Heart right ventricle (tissue), 16 donors: ENCODE results near the gene SERPIND1. TPM values are rescaled to one million over a fixed set of nuclear protein-coding genes. Genes with fewer than 3 reads are reported as not detected.
"Not testable (repeated sequence)": the region's sequence is repeated elsewhere in the genome, so short reads cannot be mapped to it uniquely, and the experiment has no call there.

Experiments
- ATAC-seq, 8 donors: fragments of 200-7000 bp; cut with Tn5 transposase; one replicate each; pipeline ENCODE4 v1.9.1; 2020; ENCODE audit warnings: mild to moderate bottlenecking in 8 of 8, moderate library complexity in 8 of 8, moderate number of reproducible peaks in 1 of 8
- DNase-seq, 2 donors: peaks; one replicate each; pipeline ENCODE4 v3.0.0-alpha.2; 2020
- H3K27ac ChIP-seq, 10 donors: fragments of 200-600 bp; sonication (generic) in 2 of 10; one replicate each; pipeline versions ENCODE4 v1.5.0 to v1.8.0; 2020 to 2022; ENCODE audit warnings: mild to moderate bottlenecking in 3 of 10
- H3K27me3 ChIP-seq, 7 donors: fragments of 200-600 bp; one replicate each; pipeline ENCODE4 v1.8.0; 2021 to 2022; ENCODE audit warnings: mild to moderate bottlenecking in 2 of 7
- H3K36me3 ChIP-seq, 9 donors: fragments of 200-600 bp; sonication (generic) in 1 of 9; one replicate each; pipeline versions ENCODE4 v1.5.0 to v1.8.0; 2020 to 2022; ENCODE audit warnings: mild to moderate bottlenecking in 2 of 9
- H3K4me1 ChIP-seq, 9 donors: fragments of 200-600 bp; sonication (generic) in 1 of 9; one replicate each; pipeline versions ENCODE4 v1.5.0 to v1.8.0; 2020 to 2022; ENCODE audit warnings: mild to moderate bottlenecking in 4 of 9
- H3K4me3 ChIP-seq, 10 donors: fragments of 200-600 bp; sonication (generic) in 2 of 10; one replicate each; pipeline versions ENCODE4 v1.5.0 to v1.8.0; 2020 to 2022; ENCODE audit warnings: mild to moderate bottlenecking in 7 of 10, moderate library complexity in 2 of 10
- H3K9me3 ChIP-seq, 11 donors: fragments of 200-600 bp in 10 of 11; sonication (generic) in 2 of 11; one replicate each; pipeline versions ENCODE4 v1.5.0 to v1.8.0; 2013 to 2022; ENCODE audit warnings: mild to moderate bottlenecking in 2 of 11, control low read depth in 1 of 11, moderate library complexity in 1 of 11
- CTCF ChIP-seq, 9 donors: fragments of 200-600 bp; sonication (generic) in 2 of 9; IDR thresholded peaks; one replicate each; pipeline versions ENCODE4 v1.5.0 to v1.8.0; 2021 to 2022; ENCODE audit warnings: antibody characterized with exemption in 9 of 9, mild to moderate bottlenecking in 5 of 9, moderate library complexity in 1 of 9
- WGBS, 2 donors: extraction: QIAGEN DNeasy Blood & Tissue Kit; methylation state at CpG; one replicate each; pipeline ENCODE4 v1.1.7; 2013; ENCODE audit warnings: inconsistent platforms in 1 of 2; 5-methylcytosine and 5-hydroxymethylcytosine counted together
- intact Hi-C, 10 donors: fragments of 100-400 bp; cut with DNase I; formaldehyde crosslinking; loops; one replicate each; pipeline versions ENCODE4 v1.11.1 to v1.14.2; 2022
- polyA plus RNA-seq, 2 donors: library from polyadenylated mRNA; stranded (reverse); fragments of 200-250 nt; gene quantifications; one replicate each; pipeline ENCODE4 v1.2.3, GENCODE V29; 2013
- total RNA-seq, 10 donors: library from RNA; stranded (reverse); fragmentation: NEBNext Ultra II Directional in 3 of 10; extraction: Animal tissue kit (Norgen Biotek cat#: 25700) in 3 of 10; gene quantifications; one replicate each; pipeline versions ENCODE4 v1.2.1 to v1.2.4, GENCODE V29; 2021 to 2023
- donor health status: Arrhythmogenic right ventricular cardiomyopathy.
- donor health status: ischemic (EF 13 %, LVEDD 7.1; RV severe dilation, severe dysfunction).
- donor health status: healthy with polysubstance abuse.
- donor health status: DM: no; HTN: yes; CAD: no.
- donor health status: DM: no; HTN: no; CAD: no.
- donor health status: ischemic (EF 25% LVEDD 6.9; RV normal size, moderate dysfunction).
- donor health status: ischemic (EF 25% LVEDD 5.7; RV mildly dilated, moderate dysfunction).
- donor health status: healthy.
- donor health status: DM: yes; HTN: yes; CAD: no.
- donor health status: Ischemic cardiomyopathy.
- donor health status: ischemic (EF 35%, LVEDD 5.7; RV mildly dilated, moderate dysfunction).
- donor health status: nonischemic (EF 11% LVEDD 7.7; RV severe dilation, severe dysfunction).
- donor health status: DM: yes; HTN: yes; CAD: no.
- donor health status: PGD.
- donor health status: ischemic (EF 29% LVEDD 5.4; RV normal size, mild dysfunction).
- donor health status: nonischemic (EF 23%, LVEDD 6.1; RV moderate dilation, normal function).

Gene SERPIND1
- total and polyA plus RNA-seq, 12 donors = 0.07 to 0.26 (median 0.09) TPM; not detected in 7

- DNase-seq (no peak), ATAC-seq (no peak)
- Histone ChIP-seq H3K4me3 (no peak overlapping the region), H3K9me3 (no peaks in the 10 kb centered on the region), H3K4me1 (no peaks in the 10 kb centered on the region), H3K27me3 (no peaks in the 10 kb centered on the region), H3K36me3 (peaks cover 0 to 97% (median 48%) of the 10 kb centered on the region in 9 donors), H3K27ac (no peak overlapping the region)
- WGBS, 2 donors = 95 to 97% methylated on average over 5 of the region's 5 CpGs
- intact Hi-C loops = no loop called here
- TF ChIP-seq CTCF (IDR thresholded peaks at IDR 0.05) = no peak
Observed at GRCh38 chr22:20822240-20822639, 48.3 kb downstream of the SERPIND1 start.

GRCh38 chr22:20823264-20823663 lies 49.4 kb downstream of the SERPIND1 start:
- WGBS, 2 donors = 95 to 100% methylated on average over 1 of the region's 1 CpG
- Histone ChIP-seq H3K4me1 (no peaks in the 10 kb centered on the region), H3K36me3 (peaks cover 0 to 97% (median 45%) of the 10 kb centered on the region in 9 donors), H3K27me3 (no peaks in the 10 kb centered on the region), H3K9me3 (no peaks in the 10 kb centered on the region), H3K4me3 (no peak overlapping the region), H3K27ac (no peak overlapping the region)
- no peak for TF ChIP-seq CTCF (IDR thresholded peaks at IDR 0.05)
- intact Hi-C loops = no loop called here
- DNase-seq = no peak
- no peak for ATAC-seq

- H3K4me3 ChIP-seq, H3K4me1 ChIP-seq, DNase-seq, intact Hi-C loops, ATAC-seq, H3K9me3 ChIP-seq, H3K27ac ChIP-seq, H3K27me3 ChIP-seq: not testable (repeated sequence)
- WGBS, 2 donors = 96 to 99% methylated on average over 4 of the region's 4 CpGs
- H3K36me3 ChIP-seq = peaks cover 0 to 97% (median 32%) of the 10 kb centered on the region in 9 donors
Observed at GRCh38 chr22:20825216-20825615, 51.3 kb downstream of the SERPIND1 start.

GRCh38 chr22:20825624-20826023 lies 51.7 kb downstream of the SERPIND1 start:
- ATAC-seq = no peak
- Histone ChIP-seq H3K9me3 (no peaks in the 10 kb centered on the region), H3K4me3 (no peak overlapping the region), H3K27me3 (no peaks in the 10 kb centered on the region), H3K4me1 (no peaks in the 10 kb centered on the region), H3K36me3 (peaks cover 0 to 97% (median 32%) of the 10 kb centered on the region in 9 donors), H3K27ac (no peak overlapping the region)
- intact Hi-C loops = loop anchor here in 1 of 10 donors (2.0 kb wide), 1 partner anchor 31 kb away; no protein-coding TSS in a partner anchor
- no peak for DNase-seq
- no peak for TF ChIP-seq CTCF (IDR thresholded peaks at IDR 0.05)
- WGBS, 2 donors = 89 to 94% methylated on average over 6 of the region's 6 CpGs

- peaks cover 0 to 97% (median 37%) of the 10 kb centered on the region in 9 donors for H3K36me3 ChIP-seq
- H3K27ac ChIP-seq, ATAC-seq, H3K27me3 ChIP-seq, H3K4me3 ChIP-seq, DNase-seq, H3K4me1 ChIP-seq, H3K9me3 ChIP-seq: not testable (repeated sequence)
- WGBS, 2 donors = 96 to 99% methylated on average over 5 of the region's 5 CpGs
- intact Hi-C loops = loop anchor here in 1 of 10 donors (2.0 kb wide), 1 partner anchor 30 kb away; no protein-coding TSS in a partner anchor
Observed at GRCh38 chr22:20826373-20827152, 52.6 kb downstream of the SERPIND1 start.
